Activated CD4-positive, alpha-beta T cell treated with anti-CD3 and anti-CD28 coated beads for 4 hours (primary cell): ENCODE results near the gene TBCK.

Experiments
- DNase-seq, 2 donors: peaks; one replicate each; pipeline ENCODE4 v3.0.0-alpha.2; 2020

Gene TBCK

GRCh38 chr4:106320235-106320634, 4.2 kb upstream of the TBCK start:
- no peak for DNase-seq

GRCh38 chr4:106318511-106318910, 2.5 kb upstream of the TBCK start:
- DNase-seq: no peak

- DNase-seq: no peak
Observed at GRCh38 chr4:106317815-106318214, 1.8 kb upstream of the TBCK start.

- DNase-seq: no peak
Observed at GRCh38 chr4:106316773-106317409, 882 bp upstream of the TBCK start.

- DNase-seq: peak; percentile 59 to 63
Observed at GRCh38 chr4:106315476-106315967, 487 bp downstream of the TBCK start.

DNA sequence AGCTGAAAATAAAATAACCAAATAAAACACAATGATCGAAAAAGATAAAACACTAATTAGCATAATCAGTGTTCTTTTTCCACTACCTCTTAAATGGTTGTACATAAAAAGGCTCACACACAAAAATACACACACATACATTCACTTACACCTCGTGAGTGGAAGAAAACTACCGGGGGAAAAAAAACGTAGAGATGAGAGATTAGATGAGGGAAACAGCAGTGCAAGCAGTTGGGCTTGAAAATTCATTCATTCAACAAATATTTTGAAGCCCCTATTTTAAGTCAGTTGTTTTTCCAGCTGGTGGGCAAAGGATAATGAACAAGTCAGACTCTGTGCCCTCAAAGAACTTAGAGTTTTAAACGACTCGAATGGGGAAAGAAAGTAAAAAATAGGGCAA, 1.0 kb downstream of the TBCK start:
- no peak for DNase-seq

DNA sequence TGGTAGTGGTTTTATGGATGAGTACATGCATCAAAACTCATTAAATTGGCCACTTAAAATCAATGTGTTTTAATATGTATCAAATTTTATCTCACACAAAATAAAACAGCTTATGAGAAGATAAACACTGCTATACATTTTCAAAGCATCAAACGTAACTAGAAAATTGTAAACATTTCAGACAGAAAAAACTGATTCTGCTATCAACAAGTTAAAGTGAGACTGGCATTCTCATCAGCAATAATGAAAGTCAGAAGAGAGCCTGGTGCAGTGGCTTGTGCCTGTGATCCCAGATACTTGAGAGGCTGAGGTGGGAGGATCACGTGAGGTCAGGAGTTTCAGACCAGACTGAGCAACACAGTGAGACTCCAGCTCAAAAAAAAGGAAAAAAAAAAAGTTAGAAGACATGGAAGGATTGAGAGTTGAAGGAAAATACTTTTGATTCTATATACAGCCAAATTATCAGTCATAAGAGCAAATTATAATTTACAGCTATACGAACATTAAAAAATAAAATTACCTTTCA, 2.9 kb downstream of the TBCK start:
- no peak for DNase-seq

- DNase-seq: no peak
Observed at GRCh38 chr4:106312377-106312776, 3.6 kb downstream of the TBCK start.

- no peak for DNase-seq
Observed at GRCh38 chr4:106306561-106306960, 9.4 kb downstream of the TBCK start.

DNA sequence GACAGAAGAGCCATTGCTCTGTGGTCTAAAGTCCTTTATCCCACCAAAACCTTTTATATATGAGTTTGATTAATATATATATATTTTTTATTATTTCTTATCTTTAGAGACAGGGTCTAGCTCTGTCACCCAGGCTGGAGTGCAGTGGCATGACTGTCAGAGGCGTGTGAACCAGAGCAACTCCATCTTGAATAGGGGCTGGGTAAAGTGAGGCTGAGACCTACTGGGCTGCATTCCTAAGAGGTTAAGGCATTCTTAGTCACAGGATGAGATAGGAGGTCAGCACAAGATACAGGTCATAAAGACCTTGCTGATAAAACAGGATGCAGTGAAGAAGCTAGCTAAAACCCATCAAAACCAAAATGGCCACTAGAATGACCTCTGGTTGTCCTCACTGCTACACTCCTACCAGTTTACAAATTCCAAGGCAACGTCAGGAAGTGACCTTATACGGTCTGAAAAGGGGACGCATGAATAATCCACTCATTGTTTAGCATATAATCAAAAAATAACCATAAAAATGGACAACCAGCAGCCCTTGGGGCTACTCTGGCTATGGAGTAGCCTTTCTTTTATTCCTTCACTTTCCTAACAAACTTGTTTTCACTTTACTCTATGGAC, 10.5 kb downstream of the TBCK start:
- no peak for DNase-seq

- no peak for DNase-seq
Observed at GRCh38 chr4:106304632-106305031, 11.4 kb downstream of the TBCK start.

DNA sequence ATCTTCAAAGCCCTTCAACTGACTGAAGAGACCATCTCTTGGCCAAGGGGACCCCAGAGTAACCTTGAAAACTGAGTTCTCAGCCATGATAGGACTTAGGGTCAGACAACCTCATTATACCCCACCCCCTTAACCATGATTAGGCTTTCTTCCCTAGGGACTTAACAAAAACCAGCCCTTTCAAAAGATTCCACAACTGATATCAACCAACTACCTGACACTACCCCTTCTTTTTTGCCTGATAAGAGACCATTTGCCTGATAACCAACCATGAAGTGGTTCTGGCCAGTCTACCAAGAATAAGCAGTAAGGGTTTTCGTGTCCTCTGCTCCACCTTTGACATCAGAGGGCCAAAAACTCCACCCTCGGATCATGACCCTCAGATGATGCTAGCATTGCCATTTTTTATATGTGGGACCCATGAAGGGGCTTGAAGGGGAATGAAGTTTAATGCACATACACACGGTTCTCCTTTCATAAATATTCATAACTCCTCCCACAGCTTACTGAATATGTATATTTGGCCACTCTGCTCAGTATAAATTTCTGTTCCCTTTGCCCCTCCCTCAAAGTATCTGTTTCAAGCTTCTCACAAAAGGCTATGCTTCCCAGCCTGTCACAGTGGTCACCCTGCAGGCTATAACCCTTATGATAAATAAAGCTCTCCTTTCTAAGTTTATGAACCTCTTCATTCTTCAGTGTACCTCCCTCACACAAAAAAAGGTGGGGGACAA, 12.3 kb downstream of the TBCK start:
- DNase-seq: no peak

- no peak for DNase-seq
Observed at GRCh38 chr4:106302062-106302438, 14.0 kb downstream of the TBCK start.

DNA sequence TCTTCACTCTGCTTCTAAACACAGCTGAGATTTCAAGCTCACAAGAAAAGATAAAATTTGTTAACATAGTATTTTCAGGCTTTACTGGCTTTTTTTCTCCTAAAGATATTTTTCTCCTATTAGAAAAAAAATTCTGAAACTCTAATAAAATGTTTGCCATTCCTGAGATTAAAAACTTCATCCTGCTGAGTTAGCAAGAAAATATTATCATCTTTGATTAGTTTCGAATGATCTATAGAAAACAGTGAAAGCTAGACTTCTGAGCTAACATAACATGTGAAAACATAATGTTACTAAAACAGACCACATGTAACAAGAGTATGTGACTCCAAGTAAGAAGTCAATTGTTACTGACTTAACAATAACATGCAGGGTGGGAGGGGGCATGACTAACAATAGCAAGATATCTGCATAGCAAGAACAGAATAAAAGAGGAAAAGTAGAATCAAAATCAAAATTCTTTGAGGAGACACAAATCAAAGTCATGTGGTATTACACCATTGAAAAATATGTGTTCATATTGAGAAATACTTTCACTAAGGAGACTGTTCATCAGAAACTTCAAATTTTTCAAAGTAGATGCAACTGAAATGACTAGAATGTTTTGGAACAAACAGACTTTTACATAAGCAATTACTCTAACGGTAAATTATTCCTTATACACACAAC, 14.5 kb downstream of the TBCK start:
- DNase-seq: no peak

DNA sequence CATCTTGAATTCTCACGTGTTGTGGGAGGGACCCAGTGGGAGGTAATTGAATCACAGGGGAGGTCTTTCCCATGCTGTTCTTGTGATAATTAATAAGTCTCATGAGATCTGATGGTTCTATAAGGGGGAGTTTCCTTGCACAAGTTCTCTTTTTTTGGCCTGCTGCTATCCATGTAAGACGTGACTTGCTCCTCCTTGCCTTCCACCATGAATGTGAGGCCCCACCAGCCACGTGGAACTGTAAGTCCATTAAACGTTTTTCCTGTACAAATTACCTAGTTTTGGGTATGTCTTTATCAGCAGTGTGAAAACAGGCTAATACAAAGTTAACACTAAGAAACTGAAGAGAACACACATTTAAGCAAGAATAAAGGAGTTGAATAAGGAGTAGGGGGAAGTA, 16.0 kb downstream of the TBCK start:
- no peak for DNase-seq

DNA sequence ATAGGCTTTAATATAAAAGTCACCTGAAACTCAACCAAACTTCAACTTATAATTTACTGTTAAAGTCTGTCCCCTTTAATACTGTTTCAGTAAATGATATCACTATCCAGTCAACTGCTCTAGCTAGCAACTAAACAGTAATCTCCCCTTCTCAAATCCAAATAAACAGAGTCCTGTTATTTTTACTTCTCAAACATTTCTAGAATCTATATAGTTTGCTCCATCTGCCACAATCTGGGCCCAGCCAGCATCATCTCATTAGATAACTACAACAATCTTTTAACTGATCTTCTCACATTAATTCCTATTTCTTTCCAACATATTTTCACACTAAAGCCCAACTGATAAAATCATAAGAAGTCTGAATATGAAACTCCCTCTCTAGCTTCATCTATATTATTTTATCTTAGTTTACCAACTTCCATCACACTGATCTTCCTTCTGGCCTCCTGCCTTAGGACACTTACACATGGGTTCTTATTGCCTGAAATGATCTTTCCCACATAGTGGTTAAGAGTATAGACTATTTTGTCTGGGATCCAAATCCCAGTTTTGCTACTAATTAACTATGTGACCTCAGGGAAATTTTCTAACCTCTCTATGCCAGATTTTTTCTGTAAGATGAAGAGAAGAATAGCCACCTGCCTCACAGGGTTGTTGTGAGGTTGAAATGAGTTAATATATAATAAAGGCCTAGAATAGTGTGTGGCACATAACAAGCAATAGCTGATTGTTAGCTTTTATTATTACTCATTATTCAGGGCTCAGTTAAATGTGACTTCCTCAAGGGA, 18.6 kb downstream of the TBCK start:
- DNase-seq: no peak

- no peak for DNase-seq
Observed at GRCh38 chr4:106294062-106294461, 21.9 kb downstream of the TBCK start.

DNA sequence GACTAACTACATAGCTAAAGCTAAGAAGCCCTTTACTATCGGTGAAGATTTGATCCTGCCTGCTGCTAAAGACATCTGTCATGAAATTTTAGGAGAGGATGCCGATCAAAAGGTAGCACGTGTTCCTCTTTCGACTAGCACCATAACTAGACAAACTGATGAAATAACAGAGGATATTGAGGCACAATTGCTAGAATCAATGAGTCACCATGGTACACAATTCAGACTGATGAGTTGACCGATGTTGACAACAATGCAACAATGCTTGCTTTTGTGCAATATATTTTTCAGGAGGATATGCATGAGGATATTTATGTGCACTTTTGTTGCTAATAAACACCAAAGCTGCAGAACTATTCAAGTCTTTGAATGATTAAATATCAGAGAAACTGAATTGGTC, 24.3 kb downstream of the TBCK start:
- DNase-seq: no peak

- no peak for DNase-seq
Observed at GRCh38 chr4:106289737-106290136, 26.3 kb downstream of the TBCK start.

- DNase-seq: no peak
Observed at GRCh38 chr4:106287353-106287969, 28.5 kb downstream of the TBCK start.

- no peak for DNase-seq
Observed at GRCh38 chr4:106286611-106287010, 29.4 kb downstream of the TBCK start.

GRCh38 chr4:106284227-106284626, 31.8 kb downstream of the TBCK start:
- no peak for DNase-seq
